Raji (cell line): ENCODE data around the gene TBXT.

ENCODE experiments used
- POLR2A ChIP-seq: IDR thresholded peaks from 2 replicates; pipeline ENCODE4 v1.6.1; 2011; ENCODE audit warnings: low read depth, low read length, control low read depth; ENCODE audit not compliant: insufficient read depth

The TBXT gene

DNA sequence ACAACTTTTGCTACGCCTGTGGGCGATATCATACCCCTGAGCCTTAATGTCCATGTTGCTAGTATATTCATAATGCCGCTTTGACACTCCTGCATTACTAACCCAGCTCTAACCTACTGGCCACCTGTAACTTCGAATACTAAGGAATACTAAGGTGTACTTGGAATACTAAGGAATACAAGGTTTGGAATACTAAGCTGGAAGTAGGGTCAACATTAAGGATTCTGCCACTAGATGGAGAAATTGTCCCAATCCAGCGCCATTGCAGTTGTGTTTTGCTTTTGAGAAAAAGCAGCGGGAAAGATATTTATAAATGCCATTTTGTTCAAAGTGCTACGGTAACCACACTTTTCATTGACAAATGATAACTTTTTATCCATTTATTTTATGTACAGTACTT, 10.7 kb downstream of the TBXT start:
- TF ChIP-seq POLR2A, result no peak

DNA sequence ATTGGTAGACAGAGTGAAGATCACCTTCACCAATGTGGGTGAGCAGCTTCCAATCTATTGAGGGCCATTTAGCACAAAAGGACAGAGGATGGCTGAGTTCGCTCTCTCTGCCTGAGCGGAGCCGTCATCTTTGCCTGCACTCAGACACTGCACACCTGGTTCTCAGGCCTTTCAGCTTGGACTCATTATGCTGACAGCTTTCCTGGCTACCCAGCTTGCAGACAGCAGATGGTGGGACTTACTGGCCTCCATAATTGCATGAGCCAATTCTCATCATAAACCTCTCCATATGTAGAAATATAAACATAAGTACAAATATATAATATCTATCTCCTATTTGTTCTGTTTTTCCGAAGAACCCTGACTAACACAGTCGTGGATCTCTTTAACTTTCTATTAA, 13.7 kb downstream of the TBXT start:
- no peak for TF ChIP-seq POLR2A

DNA sequence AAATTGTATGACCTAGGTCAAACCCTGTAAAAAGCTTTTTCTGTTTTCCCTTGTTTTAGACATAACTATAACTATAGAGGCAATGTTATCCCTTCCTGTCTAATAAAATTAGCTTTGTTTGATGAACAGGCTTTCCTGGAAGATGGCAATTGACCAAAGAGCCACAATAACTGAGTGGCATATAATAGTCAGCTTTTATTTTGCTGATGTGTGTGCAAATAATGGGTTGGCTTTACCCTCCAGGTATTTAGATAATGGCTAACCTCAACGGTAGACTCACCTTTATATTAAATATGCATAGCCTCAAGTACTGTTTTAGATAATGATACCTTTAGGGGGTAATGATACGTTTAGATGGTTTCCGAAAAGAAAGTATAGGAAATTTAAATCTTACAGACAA, 15.0 kb downstream of the TBXT start:
- TF ChIP-seq POLR2A, result no peak

DNA sequence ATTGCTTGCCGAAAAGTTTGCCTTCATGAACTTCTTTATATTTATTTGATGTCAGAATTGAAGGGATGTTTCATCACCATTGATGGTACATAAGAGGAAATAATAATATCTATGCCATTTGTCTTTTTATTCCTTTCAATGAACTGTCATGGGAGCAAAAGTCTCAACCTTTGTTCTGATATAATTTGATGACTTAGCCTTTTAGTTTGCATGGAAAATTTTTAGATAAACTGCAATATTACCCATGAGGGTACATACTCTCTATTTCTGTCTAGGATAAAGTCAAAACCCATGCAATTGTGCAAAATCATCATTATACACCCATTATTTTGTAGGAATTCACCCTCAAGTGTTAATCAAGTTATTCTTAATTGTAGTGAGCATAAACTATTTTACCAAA, 15.9 kb downstream of the TBXT start:
- TF ChIP-seq POLR2A, result no peak

DNA sequence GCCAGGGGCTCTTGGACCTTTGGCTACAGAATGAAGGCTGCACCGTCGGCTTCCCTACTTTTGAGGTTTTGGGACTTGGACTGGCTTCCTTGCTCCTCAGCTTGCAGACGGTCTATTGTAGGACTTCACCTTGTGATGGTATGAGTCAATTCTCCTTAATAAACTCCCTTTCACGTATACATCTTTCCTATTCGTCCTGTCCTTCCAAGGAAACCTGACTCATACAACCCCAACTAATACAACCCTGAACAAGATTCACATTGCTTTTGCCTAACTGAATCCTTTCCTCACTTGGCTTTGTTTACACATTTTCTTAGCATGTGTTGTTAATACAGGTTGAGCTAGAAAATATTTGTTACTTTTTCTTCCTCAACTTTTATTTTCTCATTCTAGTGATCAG, 21.9 kb downstream of the TBXT start:
- TF ChIP-seq POLR2A, result no peak

DNA sequence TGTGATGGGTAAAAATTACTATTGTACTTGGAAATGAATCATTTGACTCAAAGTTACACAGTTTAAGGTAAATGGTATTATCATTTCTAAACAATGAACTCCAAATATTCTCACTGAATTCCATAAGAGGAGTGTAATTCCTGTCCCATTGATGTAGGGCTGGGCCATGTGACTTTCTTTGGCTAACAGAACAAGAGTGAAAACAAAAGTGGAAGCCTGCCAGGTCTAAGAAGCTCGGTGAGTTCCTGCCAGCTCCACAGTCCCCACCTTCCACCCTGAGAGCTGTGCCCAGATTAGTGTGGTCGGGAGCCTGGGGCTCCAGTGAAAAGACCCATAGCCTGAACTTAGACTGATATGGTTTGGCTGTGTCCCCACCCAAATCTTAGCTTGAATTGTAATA, 24.6 kb downstream of the TBXT start:
- TF ChIP-seq POLR2A, result no peak

DNA sequence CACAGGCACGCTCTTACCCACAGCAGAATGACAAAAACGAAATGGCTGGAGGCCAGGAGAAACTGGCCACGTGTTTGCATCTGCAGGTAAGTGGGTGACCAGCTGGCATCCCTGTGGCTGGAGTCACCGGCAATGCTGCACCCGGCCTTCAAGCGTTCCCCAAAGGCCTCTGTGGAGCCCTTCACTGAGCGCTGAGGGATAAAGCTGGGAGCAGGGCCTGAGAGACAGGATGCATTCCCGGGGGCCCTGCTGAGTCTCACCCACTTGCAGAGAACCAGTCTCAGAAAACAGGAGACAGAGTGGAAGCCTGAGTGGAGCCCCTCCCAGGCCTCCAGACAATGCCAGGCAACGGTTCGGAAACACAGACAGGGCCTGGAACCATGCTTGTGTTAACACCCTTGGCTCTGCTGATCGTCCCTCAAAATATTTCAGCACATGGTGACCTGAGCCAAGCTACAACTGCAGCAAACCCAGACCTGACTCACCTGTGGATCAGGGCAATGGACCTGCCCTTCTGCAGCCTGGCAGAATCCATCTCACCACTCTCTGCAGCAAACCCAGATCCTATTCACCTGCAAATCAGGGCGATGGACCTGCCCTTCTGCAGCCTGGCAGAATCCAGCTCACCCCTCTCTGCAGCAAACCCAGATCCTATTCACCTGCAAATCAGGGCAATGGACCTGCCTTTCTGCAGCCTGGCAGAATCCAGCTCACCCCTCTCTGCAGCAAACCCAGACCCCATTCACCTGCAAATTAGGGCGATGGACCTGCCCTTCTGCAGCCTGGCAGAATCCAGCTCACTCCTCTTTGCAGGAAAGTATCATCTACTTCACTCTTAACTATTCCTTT, 39.8 kb downstream of the TBXT start:
- no peak for TF ChIP-seq POLR2A

DNA sequence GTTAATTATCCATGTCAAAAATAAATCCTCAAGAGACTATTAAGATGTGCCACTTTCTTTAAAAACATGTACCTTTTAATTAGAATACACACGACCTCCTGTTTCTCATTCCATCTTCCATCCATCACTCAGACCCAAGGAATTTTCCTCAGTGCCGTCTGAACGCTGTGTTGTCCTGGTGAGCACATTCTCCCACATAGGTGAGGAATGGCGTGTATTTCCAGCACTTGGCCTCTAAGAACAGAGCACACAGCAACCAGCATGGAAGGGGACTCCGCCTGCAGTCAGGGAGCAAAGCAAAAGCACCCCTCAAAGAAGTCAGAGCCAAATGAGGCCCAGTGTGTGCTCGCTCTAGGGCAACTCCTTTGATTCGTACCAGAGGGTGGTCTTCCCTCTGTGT, 45.9 kb downstream of the TBXT start:
- no peak for TF ChIP-seq POLR2A

DNA sequence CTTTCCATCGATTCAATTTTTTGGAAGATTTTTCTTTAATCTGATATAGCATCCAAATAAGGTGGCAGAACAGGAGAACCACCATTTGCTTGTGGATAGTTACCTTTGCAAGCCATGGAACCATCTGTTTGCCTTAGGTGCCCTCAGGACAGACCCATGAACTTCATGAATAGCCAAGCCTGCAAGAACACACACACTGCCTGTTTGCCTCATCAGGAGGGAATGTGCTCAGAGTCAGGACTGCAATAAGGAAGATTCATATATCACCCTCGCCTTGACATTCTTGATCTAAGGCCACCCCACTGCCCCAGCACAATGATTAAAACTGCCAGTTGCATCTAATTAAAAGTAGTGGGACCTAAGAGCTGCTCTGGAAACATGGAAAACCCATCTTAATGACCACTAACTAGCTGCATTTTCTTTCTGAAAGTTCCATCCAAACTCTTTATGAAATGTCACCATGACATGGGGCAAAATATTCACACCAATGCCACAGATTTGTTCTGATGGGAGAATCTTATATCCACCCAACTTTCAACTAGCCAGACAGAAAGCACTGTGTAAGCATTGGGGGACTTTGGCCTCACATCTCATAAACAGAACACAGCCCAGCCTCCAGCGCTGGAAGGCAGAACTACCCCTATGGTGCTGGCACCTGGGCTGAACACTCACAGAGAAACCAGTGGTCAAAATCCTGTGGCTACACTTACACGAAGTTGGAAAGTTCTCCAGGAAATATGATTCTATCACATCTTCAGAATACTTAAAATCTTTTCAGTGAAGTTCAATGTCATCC, 48.3 kb downstream of the TBXT start:
- TF ChIP-seq POLR2A, result no peak

DNA sequence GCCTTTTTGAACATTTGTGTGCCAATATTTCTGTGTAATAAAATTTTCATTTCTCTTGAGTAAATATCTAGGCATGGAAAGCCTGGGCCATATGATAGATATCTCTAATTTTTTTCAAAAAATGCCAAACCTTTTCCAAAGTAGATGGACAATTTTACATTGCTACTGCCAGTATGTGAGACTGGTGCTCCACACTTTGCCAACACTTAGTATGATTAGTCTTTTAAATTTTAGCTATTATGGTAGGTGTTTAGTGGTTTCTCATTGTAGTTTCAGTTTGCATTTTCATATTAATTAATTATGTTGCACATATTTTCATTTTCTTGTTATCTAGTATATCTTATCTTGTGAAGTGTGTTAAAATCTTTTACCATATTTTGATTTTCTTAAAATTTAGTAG, 52.0 kb downstream of the TBXT start:
- no peak for TF ChIP-seq POLR2A

DNA sequence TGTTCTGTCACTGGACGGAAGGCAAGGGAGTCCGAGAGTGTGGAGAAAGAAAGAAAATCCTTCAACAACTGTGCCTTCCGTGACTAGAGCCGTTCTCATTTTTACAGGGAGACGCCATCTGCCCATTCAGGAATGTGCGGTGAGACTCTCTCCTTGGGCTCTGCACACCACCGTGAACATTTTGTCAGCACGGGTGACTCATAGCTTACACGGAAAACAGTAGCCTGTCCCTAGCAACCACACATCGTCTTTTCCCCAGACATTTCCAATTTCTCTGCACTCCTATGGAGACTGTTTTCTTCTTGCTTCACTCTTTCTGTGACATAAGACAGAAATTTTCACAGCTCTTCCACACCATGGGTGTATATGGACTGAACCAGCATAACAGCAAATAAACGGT, 55.1 kb downstream of the TBXT start:
- TF ChIP-seq POLR2A, result no peak

DNA sequence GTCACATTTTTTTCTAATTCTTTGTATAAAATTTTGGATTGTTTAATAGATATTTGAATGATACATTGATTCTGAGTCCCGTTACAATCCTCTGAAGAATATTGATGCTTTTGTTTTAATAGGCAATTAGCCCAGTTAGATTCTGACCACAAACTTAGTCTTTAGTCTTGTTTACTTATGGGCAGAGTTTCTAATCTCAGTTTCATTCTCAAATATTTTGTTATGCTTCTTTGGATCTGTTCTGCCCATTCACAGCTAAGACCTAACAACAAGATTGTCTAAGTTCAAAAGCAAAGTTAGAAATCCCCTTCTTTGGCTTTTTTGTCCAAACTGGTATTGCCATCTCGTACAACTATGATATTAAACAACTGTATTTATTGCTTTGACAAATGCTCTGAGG, 58.0 kb downstream of the TBXT start:
- TF ChIP-seq POLR2A, result no peak
